ENCODE results near the gene PTBP1.

DNA sequence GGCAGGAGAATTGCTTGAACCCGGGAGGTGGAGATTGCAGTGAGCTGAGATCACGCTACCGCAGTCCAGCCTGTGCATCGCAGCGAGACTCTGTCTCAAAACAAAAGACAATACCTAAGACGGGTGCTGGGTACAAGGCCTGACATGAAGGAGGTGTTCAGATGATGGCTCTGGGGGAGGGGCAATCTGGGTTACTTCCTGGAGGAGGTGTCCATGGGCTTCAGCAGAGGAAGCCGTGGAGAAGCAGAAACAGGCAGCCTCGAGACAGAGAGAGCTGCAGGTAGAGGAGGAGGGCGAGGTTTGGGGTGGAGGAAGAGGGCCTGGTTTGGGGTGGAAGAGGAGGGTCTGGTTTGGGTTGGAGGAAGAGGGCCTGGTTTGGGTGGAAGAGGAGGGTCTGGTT lies 42.7 kb upstream of the PTBP1 start:
- TF ChIP-seq POLR2A (IDR thresholded peaks at IDR 0.05; ENCODE audit: low read depth, low read length) (no peak), POLR2AphosphoS5 (IDR thresholded peaks at IDR 0.05; ENCODE audit: low read depth, low read length) (no peak)

All from GM12892 (cell line).